ENCODE measurements around the gene OR4N2.
"Not testable (repeated sequence)": the region's sequence is repeated elsewhere in the genome, so short reads cannot be mapped to it uniquely, and the experiment has no call there.

- TF ChIP-seq MAX (IDR thresholded peaks at IDR 0.05); POLR2A (IDR thresholded peaks at IDR 0.05; ENCODE audit: borderline replicate concordance, extremely low read depth, insufficient read depth, insufficient read length); SRF (IDR thresholded peaks at IDR 0.05; ENCODE audit: low read depth); EZH2 (IDR thresholded peaks at IDR 0.05); POLR2AphosphoS5 (IDR thresholded peaks at IDR 0.05; ENCODE audit: low read depth, low read length): not testable (repeated sequence)
These were observed 15.4 kb upstream of the OR4N2 start for GRCh38 chr14:19788150-19788549.
